ENCODE measurements around the gene CLCA4. TPM values are rescaled to one million over a fixed set of nuclear protein-coding genes. Genes with fewer than 3 reads are reported as not detected.

CLCA4 gene
- total and polyA plus RNA-seq, 9 of the 15 experiments (the other 6 are each of a cell fraction or from before 2014, with no cell fraction given): not detected

- in situ Hi-C loops (cut with MboI): no loop called here
Measured at GRCh38 chr1:86583032-86583431, 36.2 kb downstream of the CLCA4 start.

More at GRCh38 chr1:86583032-86583431, 36.2 kb downstream of the CLCA4 start:
- intact Hi-C loops (cut with micrococcal nuclease): loop anchor here (10.0 kb wide), 1 partner anchor 162 kb away; no protein-coding TSS in a partner anchor
- FAIRE-seq (no peak), DNase-seq (ENCODE audit: extremely low read depth in 1 of 4, low spot score in 3 of 4) (no peak), ATAC-seq (no peak)
- H3K79me2 ChIP-seq (ENCODE audit: control insufficient read depth, insufficient read depth, low read length): no peaks in the 10 kb centered on the region
- ChIA-PET POLR2A (interaction anchor here (0.9 kb wide), 1 partner anchor 10 kb away, joined by 5 read pairs; no protein-coding TSS in a partner anchor), CTCF (ENCODE audit: low intra/inter-chr PET ratio) (no interaction called here)
- H3K9me1 ChIP-seq (ENCODE audit: control insufficient read depth, insufficient read depth, low read length): no peaks in the 10 kb centered on the region
- H4K20me1 ChIP-seq (replicated peaks; ENCODE audit: control insufficient read depth, insufficient read depth, low read length): no peaks in the 10 kb centered on the region
- H2AFZ ChIP-seq (ENCODE audit: low read depth, low read length): no peak overlapping the region
- WGBS (ENCODE audit: insufficient coverage, low coverage, missing lambda C conversion rate): 5% methylated on average over 1 of the region's 1 CpG
- no peak overlapping the region for H3K4me3 ChIP-seq
- H3K4me2 ChIP-seq (ENCODE audit: insufficient read depth, low read length): no peak overlapping the region
- BruUV-seq (replicated peaks): no TSS peak
- H3K36me3 ChIP-seq (ENCODE audit: control insufficient read depth, insufficient read depth, low read length): no peaks in the 10 kb centered on the region
- TF ChIP-seq ZBED1 (IDR thresholded peaks at IDR 0.05) (no peak), ZFPM2 (CRISPR knock-in tag; IDR thresholded peaks at IDR 0.05) (no peak), HDAC2 (IDR thresholded peaks at IDR 0.05) (no peak), PHB (CRISPR knock-in tag; IDR thresholded peaks at IDR 0.05) (no peak), TCF7 (IDR thresholded peaks at IDR 0.05; ENCODE audit: borderline replicate concordance) (no peak), ZNF280B (CRISPR knock-in tag; IDR thresholded peaks at IDR 0.05) (no peak), ARID3B (CRISPR knock-in tag; IDR thresholded peaks at IDR 0.05; ENCODE audit: borderline replicate concordance) (no peak), PHF21A (IDR thresholded peaks at IDR 0.05; ENCODE audit: borderline replicate concordance, low read depth) (no peak), ZNF57 (CRISPR knock-in tag; IDR thresholded peaks at IDR 0.05) (no peak), KLF13 (tag; IDR thresholded peaks at IDR 0.05; ENCODE audit: borderline replicate concordance, low read depth) (no peak), ATF1 (CRISPR knock-in tag; IDR thresholded peaks at IDR 0.05) (no peak), ATF1 (tag; IDR thresholded peaks at IDR 0.05) (no peak), MBD2 (IDR thresholded peaks at IDR 0.05; ENCODE audit: borderline replicate concordance, low read depth) (no peak)
- H3K9me3 ChIP-seq (replicated peaks; ENCODE audit: control insufficient read depth, insufficient read depth, low read depth, low read length): no peaks in the 10 kb centered on the region
- no peak overlapping the region for H3K9ac ChIP-seq (ENCODE audit: insufficient read depth in 1 of 2, low read depth in 2 of 2, low read length in 2 of 2)
- no peak overlapping the region for H3K27ac ChIP-seq (ENCODE audit: extremely low read depth, low read depth, low read length)
- H3K4me1 ChIP-seq (replicated peaks in 1 of 2; ENCODE audit: control insufficient read depth in 2 of 2, insufficient read depth in 2 of 2, low read length in 2 of 2): no peaks in the 10 kb centered on the region
- no peaks in the 10 kb centered on the region; a peak in 1 of 5 replicates for H3K27me3 ChIP-seq (ENCODE audit: control insufficient read depth in 2 of 2, insufficient read depth in 2 of 2, low read length in 2 of 2)

Data from K562 (cell line).